Measurements from ENCODE around the gene NPRL2. TPM values are rescaled to one million over a fixed set of nuclear protein-coding genes. Genes with fewer than 3 reads are reported as not detected.

Gene NPRL2
- total and polyA plus RNA-seq, 2 of the 13 experiments (the other 11 are each of a cell fraction or from before 2014, with no cell fraction given), result 30.6 to 51.4 TPM

DNA sequence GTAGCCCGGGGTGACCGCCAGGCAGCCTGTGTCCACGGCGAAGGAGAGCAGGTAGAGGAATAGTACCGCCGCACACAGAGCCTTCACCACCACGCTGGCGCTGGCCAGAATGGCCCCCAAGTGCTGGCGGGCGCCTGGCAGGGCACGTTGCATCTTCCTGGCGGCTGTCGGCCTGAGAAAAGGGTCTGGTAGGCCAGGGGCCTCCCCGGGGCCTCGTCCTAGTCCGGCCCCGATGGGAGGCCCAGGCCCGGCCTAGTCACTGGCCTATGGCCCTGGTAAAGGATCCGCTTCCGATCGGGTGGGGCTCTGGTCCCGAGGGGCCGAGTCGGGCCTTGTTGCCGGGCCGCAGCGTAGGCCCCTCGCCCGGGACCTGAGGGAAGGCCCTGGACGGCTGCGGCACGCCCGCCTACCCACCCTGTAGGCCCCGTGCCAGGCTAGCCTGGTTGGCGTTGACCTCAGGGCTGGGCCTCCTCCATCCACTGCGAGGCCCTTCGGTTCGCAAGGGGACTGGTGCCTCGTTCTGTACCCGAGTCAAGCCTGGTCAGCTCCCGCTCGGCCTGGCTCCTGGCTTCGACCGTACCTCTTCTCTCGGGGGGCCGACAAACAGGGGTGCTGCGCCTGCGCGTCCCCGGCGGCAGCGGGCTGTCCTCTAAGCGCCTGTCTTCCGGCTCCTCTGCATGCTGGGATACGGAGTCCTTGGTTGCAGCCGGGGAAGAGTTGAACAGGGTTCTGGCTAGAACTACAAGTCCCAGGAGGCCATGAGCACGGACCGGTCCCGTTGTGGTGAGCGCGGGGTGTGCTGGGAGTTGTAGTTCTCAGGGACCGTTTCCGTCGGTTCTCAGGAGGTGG is 8.6 kb upstream of the NPRL2 start, which contains the start of gene TMEM115 (continued):
- TF ChIP-seq JARID2 (CRISPR knock-in tag; IDR thresholded peaks at IDR 0.05; ENCODE audit: insufficient replicate concordance) (no peak), ARID4A (CRISPR knock-in tag; IDR thresholded peaks at IDR 0.05; ENCODE audit: borderline replicate concordance) (peak; percentile 89), ZNF160 (CRISPR knock-in tag; IDR thresholded peaks at IDR 0.05) (no peak; the same call in 1 of the 2 replicates), GTF3A (CRISPR knock-in tag; conservative IDR thresholded peaks at IDR 0.05) (no peak; the same call in 1 of the 2 replicates), MYC (CRISPR knock-in tag; IDR thresholded peaks at IDR 0.05; ENCODE audit: borderline replicate concordance) (peak; percentile 66), ZNF513 (CRISPR knock-in tag; conservative IDR thresholded peaks at IDR 0.05) (no peak), ARNT (IDR thresholded peaks at IDR 0.05) (no peak), FOXJ3 (CRISPR knock-in tag; IDR thresholded peaks at IDR 0.05; ENCODE audit: borderline replicate concordance) (no peak), MLXIP (CRISPR knock-in tag; IDR thresholded peaks at IDR 0.05; ENCODE audit: borderline replicate concordance) (no peak), HNRNPH1 (optimal IDR thresholded peaks at IDR 0.05; ENCODE audit: low read depth, low read length) (no peak), ZNF776 (CRISPR knock-in tag; IDR thresholded peaks at IDR 0.05) (no peak)
- TF ChIP-seq, protein P1, sequence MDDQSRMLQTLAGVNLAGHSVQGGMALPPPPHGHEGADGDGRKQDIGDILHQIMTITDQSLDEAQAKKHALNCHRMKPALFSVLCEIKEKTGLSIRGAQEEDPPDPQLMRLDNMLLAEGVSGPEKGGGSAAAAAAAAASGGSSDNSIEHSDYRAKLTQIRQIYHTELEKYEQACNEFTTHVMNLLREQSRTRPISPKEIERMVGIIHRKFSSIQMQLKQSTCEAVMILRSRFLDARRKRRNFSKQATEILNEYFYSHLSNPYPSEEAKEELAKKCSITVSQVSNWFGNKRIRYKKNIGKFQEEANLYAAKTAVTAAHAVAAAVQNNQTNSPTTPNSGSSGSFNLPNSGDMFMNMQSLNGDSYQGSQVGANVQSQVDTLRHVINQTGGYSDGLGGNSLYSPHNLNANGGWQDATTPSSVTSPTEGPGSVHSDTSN (CRISPR knock-in tag; IDR thresholded peaks at IDR 0.05; ENCODE audit: borderline replicate concordance), result peak; percentile 13; the same call in 1 of the 2 replicates
- TF ChIP-seq, protein P2, sequence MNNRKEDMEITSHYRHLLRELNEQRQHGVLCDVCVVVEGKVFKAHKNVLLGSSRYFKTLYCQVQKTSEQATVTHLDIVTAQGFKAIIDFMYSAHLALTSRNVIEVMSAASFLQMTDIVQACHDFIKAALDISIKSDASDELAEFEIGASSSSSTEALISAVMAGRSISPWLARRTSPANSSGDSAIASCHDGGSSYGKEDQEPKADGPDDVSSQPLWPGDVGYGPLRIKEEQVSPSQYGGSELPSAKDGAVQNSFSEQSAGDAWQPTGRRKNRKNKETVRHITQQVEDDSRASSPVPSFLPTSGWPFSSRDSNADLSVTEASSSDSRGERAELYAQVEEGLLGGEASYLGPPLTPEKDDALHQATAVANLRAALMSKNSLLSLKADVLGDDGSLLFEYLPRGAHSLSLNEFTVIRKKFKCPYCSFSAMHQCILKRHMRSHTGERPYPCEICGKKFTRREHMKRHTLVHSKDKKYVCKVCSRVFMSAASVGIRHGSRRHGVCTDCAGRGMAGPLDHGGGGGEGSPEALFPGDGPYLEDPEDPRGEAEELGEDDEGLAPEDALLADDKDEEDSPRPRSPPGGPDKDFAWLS (CRISPR knock-in tag; IDR thresholded peaks at IDR 0.05; ENCODE audit: borderline replicate concordance), result no peak
- TF ChIP-seq, protein P3, sequence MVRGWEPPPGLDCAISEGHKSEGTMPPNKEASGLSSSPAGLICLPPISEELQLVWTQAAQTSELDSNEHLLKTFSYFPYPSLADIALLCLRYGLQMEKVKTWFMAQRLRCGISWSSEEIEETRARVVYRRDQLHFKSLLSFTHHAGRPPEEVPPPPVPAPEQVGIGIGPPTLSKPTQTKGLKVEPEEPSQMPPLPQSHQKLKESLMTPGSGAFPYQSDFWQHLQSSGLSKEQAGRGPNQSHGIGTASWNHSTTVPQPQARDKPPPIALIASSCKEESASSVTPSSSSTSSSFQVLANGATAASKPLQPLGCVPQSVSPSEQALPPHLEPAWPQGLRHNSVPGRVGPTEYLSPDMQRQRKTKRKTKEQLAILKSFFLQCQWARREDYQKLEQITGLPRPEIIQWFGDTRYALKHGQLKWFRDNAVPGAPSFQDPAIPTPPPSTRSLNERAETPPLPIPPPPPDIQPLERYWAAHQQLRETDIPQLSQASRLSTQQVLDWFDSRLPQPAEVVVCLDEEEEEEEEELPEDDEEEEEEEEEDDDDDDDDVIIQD (CRISPR knock-in tag; IDR thresholded peaks at IDR 0.05; ENCODE audit: low read depth), result no peak

Data from HepG2 (cell line).